ENCODE measurements around the gene ZNF398. TPM values are rescaled to one million over a fixed set of nuclear protein-coding genes. Genes with fewer than 3 reads are reported as not detected.

Gene ZNF398
- total RNA-seq, 4 donors from 2014 or later: 16.8 to 24.4 (median 20.8) TPM

GRCh38 chr7:149205690-149206381, 58.6 kb downstream of the ZNF398 start:
- Histone ChIP-seq H3K9me3 (no peaks in the 10 kb centered on the region), H3K4me3 (no peak overlapping the region), H3K4me1 (peaks cover 0 to 7% (median 0%) of the 10 kb centered on the region in 3 donors), H3K27me3 (no peaks in the 10 kb centered on the region), H3K36me3 (peaks cover 0 to 100% of the 10 kb centered on the region in 2 donors), H3K27ac (no peak overlapping the region)
- ATAC-seq: no peak
- WGBS, 2 donors (ENCODE audit: low coverage in 1 of 2): 76 to 80% methylated on average over 14 to 18 of the region's 18 CpGs
- TF ChIP-seq POLR2AphosphoS5 (IDR thresholded peaks at IDR 0.05): no peak
- no peak for TF ChIP-seq POLR2A (IDR thresholded peaks at IDR 0.05)
- TF ChIP-seq CTCF (IDR thresholded peaks at IDR 0.05): no peak
- no peak for TF ChIP-seq EP300 (IDR thresholded peaks at IDR 0.05)

- Histone ChIP-seq H3K4me3 (no peak overlapping the region), H3K36me3 (peaks cover 0 to 100% of the 10 kb centered on the region in 2 donors), H3K27me3 (no peaks in the 10 kb centered on the region), H3K27ac (no peak overlapping the region), H3K4me1 (peaks cover 0 to 7% (median 0%) of the 10 kb centered on the region in 3 donors), H3K9me3 (no peaks in the 10 kb centered on the region)
- TF ChIP-seq POLR2A (IDR thresholded peaks at IDR 0.05) (no peak), EP300 (IDR thresholded peaks at IDR 0.05) (no peak)
- ATAC-seq: no peak
- WGBS, 2 donors (ENCODE audit: low coverage in 1 of 2): 67 to 94% methylated on average over 6 to 7 of the region's 35 CpGs
These were observed 60.2 kb downstream of the ZNF398 start for GRCh38 chr7:149207324-149208035.

- 53 to 67% methylated on average over 5 to 7 of the region's 7 CpGs for WGBS, 2 donors (ENCODE audit: low coverage in 1 of 2)
- Histone ChIP-seq H3K9me3 (no peaks in the 10 kb centered on the region), H3K4me1 (no peaks in the 10 kb centered on the region), H3K36me3 (peaks cover 0 to 100% of the 10 kb centered on the region in 2 donors), H3K4me3 (no peak overlapping the region), H3K27ac (no peak overlapping the region), H3K27me3 (no peaks in the 10 kb centered on the region)
- TF ChIP-seq EP300 (IDR thresholded peaks at IDR 0.05) (no peak), CTCF (IDR thresholded peaks at IDR 0.05) (peak in 2 of 4 experiments; percentile 12 to 22)
- ATAC-seq: no peak
These were observed 62.4 kb downstream of the ZNF398 start for GRCh38 chr7:149209518-149210269.

GRCh38 chr7:149210551-149210950, 63.3 kb downstream of the ZNF398 start:
- ATAC-seq: no peak
- 72 to 100% methylated on average over 2 to 3 of the region's 11 CpGs for WGBS, 2 donors (ENCODE audit: low coverage in 1 of 2)
- H3K9me3 ChIP-seq: no peaks in the 10 kb centered on the region
- no peak overlapping the region for H3K27ac ChIP-seq
- H3K27me3 ChIP-seq: no peaks in the 10 kb centered on the region
- H3K4me3 ChIP-seq: no peak overlapping the region
- H3K36me3 ChIP-seq: peaks cover 0 to 100% of the 10 kb centered on the region in 2 donors
- H3K4me1 ChIP-seq: no peaks in the 10 kb centered on the region
- TF ChIP-seq EP300 (IDR thresholded peaks at IDR 0.05) (no peak), CTCF (IDR thresholded peaks at IDR 0.05) (no peak), POLR2AphosphoS5 (IDR thresholded peaks at IDR 0.05) (no peak), POLR2A (IDR thresholded peaks at IDR 0.05) (no peak)

- Histone ChIP-seq H3K4me1 (no peaks in the 10 kb centered on the region), H3K27me3 (no peaks in the 10 kb centered on the region), H3K9me3 (no peaks in the 10 kb centered on the region), H3K4me3 (no peak overlapping the region), H3K36me3 (peaks cover 0 to 100% of the 10 kb centered on the region in 2 donors), H3K27ac (no peak overlapping the region)
- TF ChIP-seq EP300 (IDR thresholded peaks at IDR 0.05) (no peak), POLR2AphosphoS5 (IDR thresholded peaks at IDR 0.05) (no peak), POLR2A (IDR thresholded peaks at IDR 0.05) (no peak), CTCF (IDR thresholded peaks at IDR 0.05) (no peak)
- 42 to 60% methylated on average over 2 to 4 of the region's 7 CpGs for WGBS, 2 donors (ENCODE audit: low coverage in 1 of 2)
- no peak for ATAC-seq
These were observed 66.9 kb downstream of the ZNF398 start for GRCh38 chr7:149214020-149214720.

Measured in gastroesophageal sphincter (tissue), 4 donors.